ENCODE data around the gene ELOVL2. TPM values are rescaled to one million over a fixed set of nuclear protein-coding genes. Genes with fewer than 3 reads are reported as not detected.

The ELOVL2 gene
- total RNA-seq, 1 donor from 2014 or later: 0.25 TPM

DNA sequence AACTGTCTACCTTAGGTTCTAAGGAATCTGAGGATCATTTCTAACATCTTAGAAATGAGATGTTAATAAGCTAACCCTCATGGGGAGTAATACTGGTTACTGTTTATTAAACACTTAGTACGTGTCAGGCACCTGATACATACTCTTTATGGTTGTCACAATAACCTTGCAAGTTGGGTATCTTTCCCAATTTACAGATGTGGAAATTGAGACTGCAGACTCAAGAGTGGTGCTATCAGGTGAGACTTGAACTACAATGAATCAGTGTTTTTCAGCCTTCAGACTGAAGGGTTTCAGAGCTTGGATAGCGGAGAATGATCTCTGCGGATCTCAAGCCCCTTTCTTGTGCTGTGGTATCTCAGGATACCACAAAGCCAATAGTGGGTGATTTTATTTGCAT is 27.0 kb downstream of the ELOVL2 start:
- Histone ChIP-seq H3K27ac (no peak overlapping the region), H3K36me3 (no peaks in the 10 kb centered on the region), H3K4me3 (no peak overlapping the region), H3K9me3 (no peaks in the 10 kb centered on the region), H3K4me1 (no peaks in the 10 kb centered on the region), H3K27me3 (no peaks in the 10 kb centered on the region)
- intact Hi-C loops (cut with DNase I): no loop called here
- no peak for DNase-seq (ENCODE audit: extremely low spot score in 2 of 2)
- no peak for TF ChIP-seq POLR2AphosphoS5 (IDR thresholded peaks at IDR 0.05; ENCODE audit: insufficient read depth in 1 of 2, low read depth in 1 of 2)
- TF ChIP-seq POLR2A (IDR thresholded peaks at IDR 0.05): no peak
- no peak for TF ChIP-seq CTCF (IDR thresholded peaks at IDR 0.05)

GRCh38 chr6:11016452-11016851 is 27.7 kb downstream of the ELOVL2 start:
- H3K4me3 ChIP-seq: no peak overlapping the region

DNA sequence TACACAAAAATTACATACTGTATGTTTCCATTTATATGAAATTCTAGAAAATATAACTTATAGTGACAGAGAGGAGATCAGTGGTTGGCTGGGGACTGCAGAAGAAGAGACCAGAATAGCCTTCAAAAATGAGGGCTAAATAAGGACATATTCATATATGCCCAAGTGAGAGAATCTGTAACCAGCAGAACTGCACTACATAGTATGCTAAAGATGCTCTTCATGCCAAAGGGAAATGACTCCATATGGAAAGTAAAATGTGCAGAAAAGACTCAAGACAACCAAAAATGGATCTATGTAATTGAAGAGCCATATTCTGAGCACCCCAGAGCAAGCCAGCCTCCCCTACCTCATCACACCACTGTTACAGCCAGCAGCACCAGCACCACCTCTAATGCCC is 29.0 kb downstream of the ELOVL2 start:
- no peak for TF ChIP-seq POLR2A (IDR thresholded peaks at IDR 0.05)
- no peak for TF ChIP-seq CTCF (IDR thresholded peaks at IDR 0.05)
- no peak for TF ChIP-seq POLR2AphosphoS5 (IDR thresholded peaks at IDR 0.05; ENCODE audit: insufficient read depth in 1 of 2, low read depth in 1 of 2)
- no peak for DNase-seq (ENCODE audit: extremely low spot score in 2 of 2)
- no peaks in the 10 kb centered on the region for H3K36me3 ChIP-seq
- H3K27me3 ChIP-seq: no peaks in the 10 kb centered on the region
- intact Hi-C loops (cut with DNase I): no loop called here
- H3K27ac ChIP-seq: no peak overlapping the region
- H3K9me3 ChIP-seq: no peaks in the 10 kb centered on the region
- H3K4me1 ChIP-seq: no peaks in the 10 kb centered on the region
- H3K4me3 ChIP-seq: no peak overlapping the region

More at GRCh38 chr6:11016452-11016851, 27.7 kb downstream of the ELOVL2 start:
- no peak for DNase-seq (ENCODE audit: extremely low spot score in 2 of 2)
- Histone ChIP-seq H3K9me3 (no peaks in the 10 kb centered on the region), H3K27ac (no peak overlapping the region), H3K4me1 (no peaks in the 10 kb centered on the region), H3K36me3 (no peaks in the 10 kb centered on the region), H3K27me3 (no peaks in the 10 kb centered on the region)
- no peak for TF ChIP-seq CTCF (IDR thresholded peaks at IDR 0.05)
- TF ChIP-seq POLR2A (IDR thresholded peaks at IDR 0.05): no peak
- no peak for TF ChIP-seq POLR2AphosphoS5 (IDR thresholded peaks at IDR 0.05; ENCODE audit: insufficient read depth in 1 of 2, low read depth in 1 of 2)
- intact Hi-C loops (cut with DNase I): no loop called here

- TF ChIP-seq POLR2AphosphoS5 (IDR thresholded peaks at IDR 0.05; ENCODE audit: insufficient read depth in 1 of 2, low read depth in 1 of 2): no peak
- no peak for TF ChIP-seq POLR2A (IDR thresholded peaks at IDR 0.05)
- TF ChIP-seq CTCF (IDR thresholded peaks at IDR 0.05): no peak
- Histone ChIP-seq H3K36me3 (no peaks in the 10 kb centered on the region), H3K4me3 (no peak overlapping the region), H3K27me3 (no peaks in the 10 kb centered on the region), H3K9me3 (no peaks in the 10 kb centered on the region), H3K4me1 (peaks cover 7% of the 10 kb centered on the region), H3K27ac (no peak overlapping the region)
- intact Hi-C loops (cut with DNase I): no loop called here
- DNase-seq (ENCODE audit: extremely low spot score in 2 of 2): no peak
Observed at GRCh38 chr6:11013721-11014070, 30.4 kb downstream of the ELOVL2 start.

GRCh38 chr6:11012976-11013720 is 31.0 kb downstream of the ELOVL2 start:
- TF ChIP-seq CTCF (IDR thresholded peaks at IDR 0.05): no peak
- Histone ChIP-seq H3K27me3 (no peaks in the 10 kb centered on the region), H3K36me3 (no peaks in the 10 kb centered on the region), H3K9me3 (no peaks in the 10 kb centered on the region), H3K27ac (no peak overlapping the region), H3K4me1 (peaks cover 7% of the 10 kb centered on the region), H3K4me3 (no peak overlapping the region)
- no peak for DNase-seq (ENCODE audit: extremely low spot score in 2 of 2)
- intact Hi-C loops (cut with DNase I): no loop called here

Measured in vagina (tissue), 2 donors.